Mucosa of descending colon (tissue), 3 donors: ENCODE measurements around the gene ERC1. TPM values are rescaled to one million over a fixed set of nuclear protein-coding genes. Genes with fewer than 3 reads are reported as not detected.

Experiments
- ATAC-seq: fragments of 200-7000 bp; cut with Tn5 transposase; one replicate; pipeline ENCODE4 v1.9.1; 2020; ENCODE audit warnings: mild to moderate bottlenecking, moderate library complexity
- DNase-seq, 3 donors: peaks; one replicate each; pipeline ENCODE4 v3.0.0-alpha.2; 2020
- H3K36me3 ChIP-seq: fragments of 200-600 bp; one replicate; pipeline ENCODE4 v1.8.0; 2021; ENCODE audit warnings: low read depth, mild to moderate bottlenecking
- H3K4me1 ChIP-seq: fragments of 200-600 bp; one replicate; pipeline ENCODE4 v1.8.0; 2021; ENCODE audit warnings: low read depth, mild to moderate bottlenecking
- H3K4me3 ChIP-seq: fragments of 200-600 bp; one replicate; pipeline ENCODE4 v1.8.0; 2021; ENCODE audit warnings: mild to moderate bottlenecking
- H3K9me3 ChIP-seq: fragments of 200-600 bp; one replicate; pipeline ENCODE4 v1.8.0; 2021; ENCODE audit warnings: mild to moderate bottlenecking
- intact Hi-C, 2 donors: fragments of 100-400 bp; cut with DNase I in 1 of 2; cut with micrococcal nuclease in 1 of 2; formaldehyde crosslinking; loops; one replicate each; pipeline versions ENCODE4 v1.11.0 to v1.11.1; 2022; cut with DNase I, micrococcal nuclease
- total RNA-seq, 3 donors: library from RNA; stranded (reverse); fragmentation: NEBNext Ultra II Directional in 2 of 3; extraction: Animal tissue kit (Norgen Biotek cat#: 25700) in 2 of 3; gene quantifications; one replicate each; pipeline versions ENCODE4 v1.2.1 to v1.2.4, GENCODE V29; 2021 to 2023
- TF ChIP-seq, protein P1 (sequence below): fragments of 200-600 bp; IDR thresholded peaks from one replicate; pipeline ENCODE4 v1.8.0; 2022; ENCODE audit warnings: antibody characterized with exemption, mild to moderate bottlenecking
- donor health status: DM: no; HTN: no; CAD: no; lungs with moderate emphysema.
- donor health status: DM: no; HTN: no; CAD: no.
- donor health status: DM: no; HTN: yes; CAD: no.

Gene ERC1
- total RNA-seq, 3 donors from 2014 or later: 42.6 to 76.3 (median 49.6) TPM

DNA sequence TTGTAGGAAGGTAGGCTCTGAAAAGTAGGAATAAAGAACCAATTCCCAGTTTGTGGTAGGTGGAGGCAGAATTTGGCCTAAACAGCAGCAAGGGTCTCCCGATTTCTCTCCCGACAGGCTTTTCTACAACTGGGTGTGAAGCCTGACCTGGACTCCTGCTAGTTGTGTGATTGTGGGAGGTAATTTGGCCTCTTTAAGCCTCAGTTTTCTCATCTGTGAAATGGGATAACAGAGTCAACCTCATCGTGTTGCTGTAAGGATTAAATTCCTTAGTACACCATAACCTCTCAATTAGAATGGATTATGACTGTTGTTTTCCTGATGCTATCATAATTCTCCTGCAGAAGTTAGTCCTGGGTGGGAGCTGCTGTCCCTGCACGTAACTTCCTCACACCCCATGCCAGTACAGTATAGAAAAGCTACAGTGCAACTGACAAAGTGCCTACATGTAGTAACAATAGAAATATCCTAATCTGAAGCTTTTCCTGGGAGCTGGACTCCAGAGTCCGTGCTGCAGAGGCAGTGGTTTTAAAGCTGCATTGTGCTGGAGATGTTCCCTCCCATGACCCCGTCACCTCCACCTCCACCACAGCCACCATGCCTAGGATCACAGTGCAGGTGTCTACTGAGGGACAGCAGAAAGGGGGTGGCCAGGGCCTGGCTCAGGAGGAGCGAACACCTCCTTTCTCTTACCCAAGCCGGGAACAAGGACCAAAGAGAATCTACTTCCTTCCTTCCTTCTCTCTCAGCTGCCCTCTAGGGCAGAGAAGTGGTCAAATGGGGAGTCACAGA, 526.9 kb downstream of the ERC1 start:
- intact Hi-C loops: no loop called here
- no peak for ATAC-seq

DNA sequence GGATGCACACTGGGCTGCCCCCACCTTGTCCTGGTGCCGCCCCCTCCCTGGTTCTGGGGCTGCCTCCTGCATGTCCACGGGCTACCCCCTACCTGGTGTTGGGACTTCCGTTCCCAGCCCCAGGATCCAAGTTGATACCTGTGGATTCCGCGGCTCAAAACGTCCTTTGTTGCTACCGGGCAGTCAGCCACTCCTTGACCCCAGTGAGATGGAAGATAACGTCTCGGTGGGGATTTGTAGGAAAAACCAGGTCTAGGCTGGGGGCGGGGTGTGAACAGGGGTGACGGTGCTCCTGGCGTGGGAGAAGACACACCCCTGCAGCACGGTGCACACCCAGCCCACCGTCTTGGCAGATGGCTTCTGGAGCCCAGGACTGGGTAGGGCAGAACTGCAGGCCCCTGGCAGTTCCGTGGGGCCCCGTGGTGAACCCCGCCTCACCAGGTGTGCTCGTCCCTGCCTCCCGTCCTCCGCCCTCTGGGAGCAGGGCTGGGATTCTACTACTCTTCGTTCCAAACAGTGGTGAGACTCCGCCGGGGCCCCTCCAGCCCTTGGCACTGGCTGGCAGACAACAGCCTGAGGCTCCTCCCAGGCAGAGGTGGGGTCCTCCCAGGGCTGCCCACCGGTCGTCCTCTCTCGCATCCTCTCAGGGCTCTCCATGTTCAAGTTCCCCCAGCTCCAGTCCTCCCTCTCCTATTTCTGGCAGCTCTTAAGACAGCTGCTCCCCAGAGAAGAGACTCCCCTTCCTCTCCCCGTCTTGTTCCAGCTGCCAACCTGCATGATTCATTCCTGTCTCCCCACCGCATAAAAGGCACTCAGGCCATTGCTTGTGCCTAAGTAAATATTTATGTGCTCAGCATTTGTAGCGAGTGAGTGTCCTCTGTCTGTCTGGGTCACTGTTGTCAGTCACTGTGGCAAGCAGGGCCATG, 527.8 kb downstream of the ERC1 start:
- Histone ChIP-seq H3K36me3 (no peaks in the 10 kb centered on the region), H3K4me3 (no peak overlapping the region), H3K4me1 (peaks cover 12% of the 10 kb centered on the region), H3K9me3 (no peaks in the 10 kb centered on the region)
- intact Hi-C loops: no loop called here
- ATAC-seq (peak; percentile 84), DNase-seq (peak in 1 of 3 donors; percentile 49)
- TF ChIP-seq, protein P1, sequence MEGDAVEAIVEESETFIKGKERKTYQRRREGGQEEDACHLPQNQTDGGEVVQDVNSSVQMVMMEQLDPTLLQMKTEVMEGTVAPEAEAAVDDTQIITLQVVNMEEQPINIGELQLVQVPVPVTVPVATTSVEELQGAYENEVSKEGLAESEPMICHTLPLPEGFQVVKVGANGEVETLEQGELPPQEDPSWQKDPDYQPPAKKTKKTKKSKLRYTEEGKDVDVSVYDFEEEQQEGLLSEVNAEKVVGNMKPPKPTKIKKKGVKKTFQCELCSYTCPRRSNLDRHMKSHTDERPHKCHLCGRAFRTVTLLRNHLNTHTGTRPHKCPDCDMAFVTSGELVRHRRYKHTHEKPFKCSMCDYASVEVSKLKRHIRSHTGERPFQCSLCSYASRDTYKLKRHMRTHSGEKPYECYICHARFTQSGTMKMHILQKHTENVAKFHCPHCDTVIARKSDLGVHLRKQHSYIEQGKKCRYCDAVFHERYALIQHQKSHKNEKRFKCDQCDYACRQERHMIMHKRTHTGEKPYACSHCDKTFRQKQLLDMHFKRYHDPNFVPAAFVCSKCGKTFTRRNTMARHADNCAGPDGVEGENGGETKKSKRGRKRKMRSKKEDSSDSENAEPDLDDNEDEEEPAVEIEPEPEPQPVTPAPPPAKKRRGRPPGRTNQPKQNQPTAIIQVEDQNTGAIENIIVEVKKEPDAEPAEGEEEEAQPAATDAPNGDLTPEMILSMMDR: no peak

More for the DNA sequence above, 526.9 kb downstream of the ERC1 start:
- no peaks in the 10 kb centered on the region for H3K36me3 ChIP-seq
- no peak for DNase-seq
- peaks cover 12% of the 10 kb centered on the region for H3K4me1 ChIP-seq
- H3K4me3 ChIP-seq: no peak overlapping the region
- no peaks in the 10 kb centered on the region for H3K9me3 ChIP-seq
- TF ChIP-seq, protein P1: no peak

DNA sequence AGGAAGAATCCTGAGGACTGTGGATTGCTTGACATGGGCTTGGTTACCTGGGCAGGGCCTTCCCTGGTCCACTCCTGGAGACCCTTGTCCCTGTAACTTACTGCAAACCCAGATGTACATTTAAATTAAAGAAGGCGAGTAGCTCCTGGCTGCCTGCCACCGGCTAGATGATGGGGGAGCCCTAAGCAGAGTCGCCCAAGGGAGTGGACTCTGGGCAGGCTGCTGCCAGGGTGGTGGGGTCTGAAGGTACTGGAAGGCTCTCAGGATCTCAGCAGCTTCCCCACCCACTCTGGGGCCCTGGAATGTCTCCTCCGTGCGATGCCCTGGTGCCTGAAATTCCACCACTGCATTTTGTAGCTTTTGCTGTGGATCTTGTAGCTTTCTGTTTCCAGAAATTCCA, 528.6 kb downstream of the ERC1 start:
- no peaks in the 10 kb centered on the region for H3K36me3 ChIP-seq
- ATAC-seq: peak; percentile 29
- DNase-seq: peak in 1 of 3 donors; percentile 35
- H3K9me3 ChIP-seq: no peaks in the 10 kb centered on the region
- H3K4me1 ChIP-seq: peaks cover 12% of the 10 kb centered on the region
- TF ChIP-seq, protein P1: no peak
- H3K4me3 ChIP-seq: no peak overlapping the region
- intact Hi-C loops: no loop called here

DNA sequence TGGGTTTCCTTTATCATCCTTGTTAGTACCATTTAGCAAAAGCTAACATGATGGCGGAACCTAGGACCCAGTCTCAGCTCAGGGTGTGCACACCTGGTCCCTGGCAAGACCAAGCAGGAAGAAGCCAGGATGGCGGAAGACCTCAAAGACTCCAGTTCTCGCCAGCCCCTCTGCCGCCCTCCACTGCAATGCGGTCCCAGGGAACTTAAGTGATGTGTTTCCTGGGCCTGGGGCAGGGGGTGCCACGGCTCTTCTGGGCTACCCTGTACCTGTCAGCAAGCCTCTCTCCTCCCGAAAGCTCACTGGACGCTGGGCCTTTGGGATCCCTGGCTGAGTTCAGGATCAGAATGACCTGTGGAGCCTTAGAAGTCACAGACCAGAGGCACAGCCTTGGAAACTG, 532.0 kb downstream of the ERC1 start:
- intact Hi-C loops: no loop called here
- TF ChIP-seq, protein P1: no peak
- DNase-seq (no peak), ATAC-seq (no peak)
- H3K4me3 ChIP-seq: no peak overlapping the region
- no peaks in the 10 kb centered on the region for H3K9me3 ChIP-seq
- H3K4me1 ChIP-seq: peaks cover 12% of the 10 kb centered on the region
- no peaks in the 10 kb centered on the region for H3K36me3 ChIP-seq

DNA sequence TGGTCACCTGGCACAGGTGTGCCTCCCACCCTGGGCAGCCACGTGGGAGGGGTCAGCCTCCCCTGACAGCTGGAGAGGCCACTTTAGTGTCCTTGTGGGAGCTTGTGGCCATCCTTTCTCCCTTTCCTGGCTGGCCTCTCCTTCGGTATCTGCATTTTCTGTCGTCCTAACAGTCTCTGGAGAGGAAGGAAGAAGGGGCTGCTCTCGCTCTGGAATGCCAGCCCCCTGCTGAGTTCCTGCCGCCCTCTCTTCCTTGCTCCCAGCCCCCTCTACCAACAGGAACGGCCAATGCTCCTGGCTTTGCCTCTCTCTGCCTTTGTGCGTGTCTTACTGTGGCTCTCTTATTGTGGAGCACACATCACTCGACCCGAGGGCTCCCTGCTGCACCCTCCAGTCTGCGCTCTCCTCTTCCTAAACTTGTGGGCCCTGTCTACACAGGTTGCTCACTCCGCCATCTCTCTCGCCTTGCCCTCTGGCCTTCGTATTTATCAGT, 532.6 kb downstream of the ERC1 start:
- DNase-seq: no peak
- no peak overlapping the region for H3K4me3 ChIP-seq
- no peak for ATAC-seq
- H3K36me3 ChIP-seq: no peaks in the 10 kb centered on the region
- peaks cover 10% of the 10 kb centered on the region for H3K4me1 ChIP-seq
- TF ChIP-seq, protein P1: no peak
- intact Hi-C loops: no loop called here
- no peaks in the 10 kb centered on the region for H3K9me3 ChIP-seq
